Measurements from ENCODE around the gene CDA.

GRCh38 chr1:20575541-20576336 lies 13.2 kb upstream of the CDA start:
- TF ChIP-seq CTCF (IDR thresholded peaks at IDR 0.05 in 2 of 3, conservative IDR thresholded peaks at IDR 0.05 in 1 of 3; ENCODE audit: insufficient read depth in 2 of 3, low read depth in 1 of 3, low read length in 3 of 3) (no peak), ZNF583 (CRISPR knock-in tag; IDR thresholded peaks at IDR 0.05) (no peak), EZH2 (IDR thresholded peaks at IDR 0.05; ENCODE audit: borderline replicate concordance, low read depth, low read length) (no peak)
